GM23338 (cell line): ENCODE results near the gene HSD17B2. TPM values are rescaled to one million over a fixed set of nuclear protein-coding genes. Genes with fewer than 3 reads are reported as not detected.

Experiments
- ATAC-seq: fragments of 200-7000 bp; cut with Tn5 transposase; 3 replicates; pipeline ENCODE4 v1.9.1; 2020
- DNase-seq: peaks from one replicate; pipeline ENCODE4 v3.0.0-alpha.2; 2015; ENCODE audit warnings: low spot score
- H2AFZ ChIP-seq: fragments of 200-600 bp; sonication (generic); 2 replicates; pipeline ENCODE4 v1.8.0; 2016; ENCODE audit warnings: antibody characterized with exemption, mild to moderate bottlenecking, moderate library complexity
- H3F3A ChIP-seq: fragments of 200-600 bp; sonication (generic); replicated peaks from 2 replicates; pipeline ENCODE4 v1.8.0; 2017; ENCODE audit warnings: antibody characterized with exemption, mixed run types, low read depth
- H3K27ac ChIP-seq: fragments of 200-600 bp; sonication (generic); 2 replicates; pipeline ENCODE4 v1.6.1; 2016; ENCODE audit warnings: low read depth
- H3K27me3 ChIP-seq: fragments of 200-600 bp; sonication (generic); 2 replicates; pipeline ENCODE4 v1.8.0; 2016; ENCODE audit warnings: mild to moderate bottlenecking, mixed run types, moderate library complexity; ENCODE audit not compliant: insufficient read depth
- H3K36me3 ChIP-seq: fragments of 200-600 bp; sonication (generic); 2 replicates; pipeline ENCODE4 v1.8.0; 2016; ENCODE audit warnings: mild to moderate bottlenecking; ENCODE audit not compliant: insufficient read depth
- H3K4me1 ChIP-seq: fragments of 200-600 bp; sonication (generic); 2 replicates; pipeline ENCODE4 v1.8.0; 2016; ENCODE audit warnings: mild to moderate bottlenecking, moderate library complexity; ENCODE audit not compliant: insufficient read depth
- H3K4me2 ChIP-seq: fragments of 200-600 bp; sonication (generic); 2 replicates; pipeline ENCODE4 v1.7.1; 2017; ENCODE audit warnings: mixed run types
- H3K4me3 ChIP-seq: fragments of 200-600 bp; sonication (generic); 2 replicates; pipeline ENCODE4 v1.6.1; 2016; ENCODE audit warnings: mixed run types
- H3K79me2 ChIP-seq: fragments of 200-600 bp; sonication (generic); replicated peaks from 2 replicates; pipeline ENCODE4 v1.8.0; 2017; ENCODE audit warnings: mild to moderate bottlenecking; ENCODE audit not compliant: insufficient read depth
- H3K9me2 ChIP-seq: fragments of 200-600 bp; sonication (generic); 2 replicates; pipeline ENCODE4 v1.8.0; 2017; ENCODE audit not compliant: insufficient read depth
- H4K20me1 ChIP-seq: fragments of 200-600 bp; sonication (generic); replicated peaks from 2 replicates; pipeline ENCODE4 v1.8.0; 2017; ENCODE audit warnings: mild to moderate bottlenecking; ENCODE audit not compliant: insufficient read depth
- H3K27ac Mint-ChIP-seq: 2 replicates; pipeline ENCODE4 v1.8.0; 2020; ENCODE audit warnings: inconsistent platforms, mild to moderate bottlenecking, moderate library complexity, mixed read lengths
- H3K27me3 Mint-ChIP-seq: 3 replicates; pipeline ENCODE4 v1.8.0; 2022; ENCODE audit warnings: low read depth, mild to moderate bottlenecking, moderate library complexity, mixed read lengths, inconsistent platforms; ENCODE audit not compliant: insufficient read depth, poor library complexity
- H3K36me3 Mint-ChIP-seq: 3 replicates; pipeline ENCODE4 v1.8.0; 2021; ENCODE audit warnings: low read depth, mild to moderate bottlenecking, inconsistent platforms, moderate library complexity, mixed read lengths
- H3K4me1 Mint-ChIP-seq: 3 replicates; pipeline ENCODE4 v1.8.0; 2020; ENCODE audit warnings: mild to moderate bottlenecking, inconsistent platforms, mixed read lengths
- H3K4me3 Mint-ChIP-seq: 3 replicates; pipeline ENCODE4 v1.8.0; 2021; ENCODE audit warnings: moderate library complexity, mild to moderate bottlenecking, inconsistent platforms, mixed read lengths
- H3K9me3 Mint-ChIP-seq: 3 replicates; pipeline ENCODE4 v1.8.0; 2020; ENCODE audit warnings: moderate library complexity, mild to moderate bottlenecking, inconsistent platforms, mixed read lengths
- CREB1 ChIP-seq: fragments of 250-450 bp; sonication (Bioruptor Pico); IDR thresholded peaks from 2 replicates; pipeline ENCODE4 v1.5.0; 2020; ENCODE audit warnings: low read depth, mild to moderate bottlenecking, moderate library complexity
- CTCF ChIP-seq, 2 experiments: fragments of 200-600 bp in 1 of 2; sonication (generic) in 1 of 2; conservative IDR thresholded peaks; 2 replicates each; pipeline versions ENCODE4 v1.5.1 to v1.6.1; 2016 to 2017; ENCODE audit warnings: antibody characterized with exemption in 2 of 2, low read depth in 2 of 2, mild to moderate bottlenecking in 2 of 2, moderate library complexity in 1 of 2
- EZH2 ChIP-seq: fragments of 200-600 bp; sonication (generic); IDR thresholded peaks from one replicate; pipeline ENCODE4 v1.8.0; 2017; ENCODE audit warnings: antibody characterized with exemption, mild to moderate bottlenecking, low read depth; ENCODE audit not compliant: unreplicated experiment
- EZH2phosphoT487 ChIP-seq: fragments of 200-600 bp; sonication (generic); IDR thresholded peaks from one replicate; pipeline ENCODE4 v1.8.1; 2018; ENCODE audit warnings: antibody characterized with exemption; ENCODE audit not compliant: unreplicated experiment
- JUNB ChIP-seq: IDR thresholded peaks from one replicate; pipeline ENCODE4 v1.6.1; 2016; ENCODE audit warnings: antibody characterized with exemption; ENCODE audit not compliant: unreplicated experiment
- NANOG ChIP-seq: IDR thresholded peaks from 2 replicates; pipeline ENCODE4 v1.6.1; 2016; ENCODE audit warnings: antibody characterized with exemption, borderline replicate concordance
- POLR2AphosphoS5 ChIP-seq: IDR thresholded peaks from 2 replicates; pipeline ENCODE4 v1.6.1; 2016; ENCODE audit warnings: antibody characterized with exemption, low read depth
- REST ChIP-seq: IDR thresholded peaks from one replicate; pipeline ENCODE4 v1.6.1; 2018; ENCODE audit warnings: antibody characterized with exemption; ENCODE audit not compliant: unreplicated experiment
- polyA plus RNA-seq: library from polyadenylated mRNA; unstranded; fragments of >200 nt; fragmentation: Nextera tagmentation; extraction: Ambion mirVana; gene quantifications from 2 replicates; pipeline ENCODE4 v1.2.1, GENCODE V29; 2016
- total RNA-seq: library from RNA; depleted of rRNA; stranded (reverse); fragments of >200 nt; shearing (Covaris generic); gene quantifications from 2 replicates; pipeline ENCODE4 v1.2.3, GENCODE V29; 2014

The HSD17B2 gene
- total and polyA plus RNA-seq, 2 experiments from 2014 or later, result 0.29 TPM; not detected in 1

- TF ChIP-seq CTCF (conservative IDR thresholded peaks at IDR 0.05; ENCODE audit: low read depth in 2 of 2) (peak; percentile 73 to 83), EZH2 (no peak)
- no peak overlapping the region for H3K4me2 ChIP-seq
These were observed 3.7 kb upstream of the HSD17B2 start for GRCh38 chr16:82031116-82032084.

GRCh38 chr16:82033006-82033405, 2.0 kb upstream of the HSD17B2 start:
- Histone ChIP-seq H3F3A (no peaks in the 10 kb centered on the region), H3K4me1 (no peaks in the 10 kb centered on the region), H3K4me3 (no peak overlapping the region), H2AFZ (no peak overlapping the region), H3K4me2 (no peak overlapping the region), H3K36me3 (no peaks in the 10 kb centered on the region), H3K79me2 (no peaks in the 10 kb centered on the region), H3K27ac (no peak overlapping the region), H3K27me3 (no peaks in the 10 kb centered on the region), H3K9me2 (no peaks in the 10 kb centered on the region), H4K20me1 (no peaks in the 10 kb centered on the region)
- Mint-ChIP-seq H3K27me3 (no peaks in the 10 kb centered on the region), H3K4me1 (no peaks in the 10 kb centered on the region), H3K9me3 (no peaks in the 10 kb centered on the region), H3K27ac (no peak overlapping the region), H3K4me3 (no peak overlapping the region), H3K36me3 (no peaks in the 10 kb centered on the region)
- ATAC-seq (no peak), DNase-seq (no peak)
- no peak for TF ChIP-seq POLR2AphosphoS5
- TF ChIP-seq EZH2, result no peak
- no peak for TF ChIP-seq JUNB
- no peak for TF ChIP-seq EZH2phosphoT487
- no peak for TF ChIP-seq CREB1 (CRISPR knock-in tag)
- TF ChIP-seq CTCF (conservative IDR thresholded peaks at IDR 0.05; ENCODE audit: low read depth in 2 of 2), result no peak
- TF ChIP-seq NANOG, result no peak
- no peak for TF ChIP-seq REST

More at GRCh38 chr16:82031116-82032084, 3.7 kb upstream of the HSD17B2 start:
- DNase-seq (peak; percentile 75), ATAC-seq (peak; percentile 66)
- no peaks in the 10 kb centered on the region for H3K27me3 Mint-ChIP-seq
- H3K4me1 Mint-ChIP-seq, result no peaks in the 10 kb centered on the region
- H3K4me1 ChIP-seq, result no peaks in the 10 kb centered on the region
- H3K27me3 ChIP-seq, result no peaks in the 10 kb centered on the region
- no peaks in the 10 kb centered on the region for H3K79me2 ChIP-seq
- no peaks in the 10 kb centered on the region for H3K36me3 ChIP-seq
- H2AFZ ChIP-seq, result no peak overlapping the region
- H3F3A ChIP-seq, result no peaks in the 10 kb centered on the region
- no peaks in the 10 kb centered on the region for H3K36me3 Mint-ChIP-seq
- H3K9me2 ChIP-seq, result no peaks in the 10 kb centered on the region
- H3K4me3 Mint-ChIP-seq, result no peak overlapping the region
- H3K9me3 Mint-ChIP-seq, result no peaks in the 10 kb centered on the region
- H3K4me3 ChIP-seq, result no peak overlapping the region
- no peaks in the 10 kb centered on the region for H4K20me1 ChIP-seq
- H3K27ac ChIP-seq, result no peak overlapping the region
- H3K27ac Mint-ChIP-seq, result no peak overlapping the region
